Measurements from ENCODE around the gene TRIM54. TPM values are rescaled to one million over a fixed set of nuclear protein-coding genes. Genes with fewer than 3 reads are reported as not detected.
A peak's percentile ranks its signal among the peaks of the same experiment; 100 is the strongest.
"Not testable (repeated sequence)": the region's sequence is repeated elsewhere in the genome, so short reads cannot be mapped to it uniquely, and the experiment has no call there.

The TRIM54 gene
- total and polyA plus RNA-seq, 9 of the 15 experiments (the other 6 are each of a cell fraction or from before 2014, with no cell fraction given) = not detected

DNA sequence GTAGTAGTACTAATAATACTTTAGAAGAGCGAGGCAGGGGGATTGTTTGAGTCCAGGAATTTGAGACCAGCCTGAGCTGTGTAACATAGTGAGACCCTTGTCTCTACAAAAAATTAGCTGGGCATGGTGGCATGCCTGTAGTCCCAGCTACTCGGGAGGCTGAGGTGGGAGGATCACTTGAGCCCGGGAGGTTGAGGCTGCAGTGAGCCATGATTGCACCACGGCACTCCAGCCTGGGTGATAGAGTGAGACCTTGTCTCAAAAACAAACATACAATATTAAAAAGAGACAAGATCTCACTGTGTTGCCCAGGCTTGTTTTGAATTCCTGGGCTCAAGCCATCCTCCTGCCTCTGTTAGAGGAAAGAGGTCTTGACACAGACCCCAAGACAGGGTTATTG is 18.4 kb downstream of the TRIM54 start:
- H3K9me1 ChIP-seq (ENCODE audit: control insufficient read depth, insufficient read depth, low read length); H3K79me2 ChIP-seq (ENCODE audit: control insufficient read depth, insufficient read depth, low read length); H4K20me1 ChIP-seq (replicated peaks; ENCODE audit: control insufficient read depth, insufficient read depth, low read length); H3K27ac ChIP-seq (ENCODE audit: extremely low read depth, low read depth, low read length); H3K36me3 ChIP-seq (ENCODE audit: control insufficient read depth, insufficient read depth, low read length); ATAC-seq; H3K4me1 ChIP-seq (replicated peaks in 1 of 2; ENCODE audit: control insufficient read depth in 2 of 2, insufficient read depth in 2 of 2, low read length in 2 of 2); H3K9me3 ChIP-seq (replicated peaks; ENCODE audit: control insufficient read depth, insufficient read depth, low read depth, low read length); in situ Hi-C loops (cut with MboI); BruUV-seq (replicated peaks); CTCF ChIA-PET (ENCODE audit: low intra/inter-chr PET ratio); H3K4me3 ChIP-seq; DNase-seq (ENCODE audit: extremely low read depth in 1 of 4, low spot score in 3 of 4); H3K4me2 ChIP-seq (ENCODE audit: insufficient read depth, low read length); H3K9ac ChIP-seq (ENCODE audit: insufficient read depth in 1 of 2, low read depth in 2 of 2, low read length in 2 of 2); FAIRE-seq; H3K27me3 ChIP-seq (ENCODE audit: control insufficient read depth in 2 of 2, insufficient read depth in 2 of 2, low read length in 2 of 2); H2AFZ ChIP-seq (ENCODE audit: low read depth, low read length): not testable (repeated sequence)
- intact Hi-C loops (cut with micrococcal nuclease) = loop anchor here (5.0 kb wide), 3 partner anchors 72 to 382 kb away; partner anchors contain the start of genes EIF2B4 and SNX17
- peak; percentile 86 for TF ChIP-seq DACH1 (IDR thresholded peaks at IDR 0.05; ENCODE audit: partially characterized antibody)
- WGBS (ENCODE audit: insufficient coverage, low coverage, missing lambda C conversion rate) = 38% methylated on average over 4 of the region's 4 CpGs
- POLR2A ChIA-PET = interaction anchor here (1.1 kb wide), 1 partner anchor 22 kb away, joined by 3 read pairs; the partner anchor contains the start of gene MPV17

- H3K79me2 ChIP-seq (ENCODE audit: control insufficient read depth, insufficient read depth, low read length) = no peaks in the 10 kb centered on the region
- H2AFZ ChIP-seq (ENCODE audit: low read depth, low read length) = peak overlapping the region; percentile 82
- no peak overlapping the region for H3K27ac ChIP-seq (ENCODE audit: extremely low read depth, low read depth, low read length)
- DNase-seq (ENCODE audit: extremely low read depth in 1 of 4, low spot score in 3 of 4) (peak; percentile 69 to 82 (median 75)), ATAC-seq (peak; percentile 87), FAIRE-seq (peak; percentile 87)
- H3K4me1 ChIP-seq (replicated peaks in 1 of 2; ENCODE audit: control insufficient read depth in 2 of 2, insufficient read depth in 2 of 2, low read length in 2 of 2) = peaks cover 0 to 10% of the 10 kb centered on the region in 2 experiments; a peak in 3 of 5 replicates
- no peaks in the 10 kb centered on the region for H3K9me3 ChIP-seq (replicated peaks; ENCODE audit: control insufficient read depth, insufficient read depth, low read depth, low read length)
- peak overlapping the region; percentile 26 for H3K4me3 ChIP-seq
- WGBS (ENCODE audit: insufficient coverage, low coverage, missing lambda C conversion rate) = 7% methylated on average over 25 of the region's 25 CpGs
- peak overlapping the region in 1 of 2 experiments; percentile 74; a peak in 1 of 4 replicates for H3K9ac ChIP-seq (ENCODE audit: insufficient read depth in 1 of 2, low read depth in 2 of 2, low read length in 2 of 2)
- CTCF ChIA-PET (ENCODE audit: low intra/inter-chr PET ratio) = interaction anchor here (0.6 to 2.7 kb wide), 9 partner anchors 23 to 457 kb away, joined by 3 to 23 read pairs (median 7); partner anchors contain the start of gene KHK
- POLR2A ChIA-PET = interaction anchor here (0.6 to 1.7 kb wide), 9 partner anchors 10 to 525 kb away, joined by 3 to 9 read pairs (median 4); no protein-coding TSS in a partner anchor
- peaks cover 3% of the 10 kb centered on the region; the same call in 1 of the 3 replicates for H3K36me3 ChIP-seq (ENCODE audit: control insufficient read depth, insufficient read depth, low read length)
- no peaks in the 10 kb centered on the region for H3K27me3 ChIP-seq (ENCODE audit: control insufficient read depth in 2 of 2, insufficient read depth in 2 of 2, low read length in 2 of 2)
- H3K4me2 ChIP-seq (ENCODE audit: insufficient read depth, low read length) = peak overlapping the region; percentile 62
- no peaks in the 10 kb centered on the region for H4K20me1 ChIP-seq (replicated peaks; ENCODE audit: control insufficient read depth, insufficient read depth, low read length)
- in situ Hi-C loops (cut with MboI) = no loop called here
- BruUV-seq (replicated peaks) = no TSS peak
- no peaks in the 10 kb centered on the region for H3K9me1 ChIP-seq (ENCODE audit: control insufficient read depth, insufficient read depth, low read length)
- intact Hi-C loops (cut with micrococcal nuclease) = loop anchor here (1.0 to 5.0 kb wide), 4 partner anchors 53 to 379 kb away; partner anchors contain the start of genes EIF2B4 and SNX17
- TF ChIP-seq ZNF699 (CRISPR knock-in tag; IDR thresholded peaks at IDR 0.05; ENCODE audit: insufficient replicate concordance) (no peak), CC2D1A (IDR thresholded peaks at IDR 0.05) (peak; percentile 74), BRCA1 (IDR thresholded peaks at IDR 0.05) (no peak), BRCA1 (CRISPR knock-in tag; IDR thresholded peaks at IDR 0.05) (no peak), WHSC1 (IDR thresholded peaks at IDR 0.05; ENCODE audit: low read length) (no peak), FOXK2 (conservative IDR thresholded peaks at IDR 0.05 in 1 of 2, IDR thresholded peaks at IDR 0.05 in 1 of 2; ENCODE audit: low read depth in 2 of 2) (peak; percentile 46 to 61; a peak in 2 of 4 replicates), JUNB (CRISPR knock-in tag; conservative IDR thresholded peaks at IDR 0.05) (no peak), NRF1 (conservative IDR thresholded peaks at IDR 0.05 in 1 of 2, IDR thresholded peaks at IDR 0.05 in 1 of 2) (peak; percentile 36 to 44; a peak in 3 of 4 replicates), XRCC3 (IDR thresholded peaks at IDR 0.05) (no peak)
- TF ChIP-seq, protein P1, sequence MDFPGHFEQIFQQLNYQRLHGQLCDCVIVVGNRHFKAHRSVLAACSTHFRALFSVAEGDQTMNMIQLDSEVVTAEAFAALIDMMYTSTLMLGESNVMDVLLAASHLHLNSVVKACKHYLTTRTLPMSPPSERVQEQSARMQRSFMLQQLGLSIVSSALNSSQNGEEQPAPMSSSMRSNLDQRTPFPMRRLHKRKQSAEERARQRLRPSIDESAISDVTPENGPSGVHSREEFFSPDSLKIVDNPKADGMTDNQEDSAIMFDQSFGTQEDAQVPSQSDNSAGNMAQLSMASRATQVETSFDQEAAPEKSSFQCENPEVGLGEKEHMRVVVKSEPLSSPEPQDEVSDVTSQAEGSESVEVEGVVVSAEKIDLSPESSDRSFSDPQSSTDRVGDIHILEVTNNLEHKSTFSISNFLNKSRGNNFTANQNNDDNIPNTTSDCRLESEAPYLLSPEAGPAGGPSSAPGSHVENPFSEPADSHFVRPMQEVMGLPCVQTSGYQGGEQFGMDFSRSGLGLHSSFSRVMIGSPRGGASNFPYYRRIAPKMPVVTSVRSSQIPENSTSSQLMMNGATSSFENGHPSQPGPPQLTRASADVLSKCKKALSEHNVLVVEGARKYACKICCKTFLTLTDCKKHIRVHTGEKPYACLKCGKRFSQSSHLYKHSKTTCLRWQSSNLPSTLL (IDR thresholded peaks at IDR 0.05) = no peak
- TF ChIP-seq, protein P2, sequence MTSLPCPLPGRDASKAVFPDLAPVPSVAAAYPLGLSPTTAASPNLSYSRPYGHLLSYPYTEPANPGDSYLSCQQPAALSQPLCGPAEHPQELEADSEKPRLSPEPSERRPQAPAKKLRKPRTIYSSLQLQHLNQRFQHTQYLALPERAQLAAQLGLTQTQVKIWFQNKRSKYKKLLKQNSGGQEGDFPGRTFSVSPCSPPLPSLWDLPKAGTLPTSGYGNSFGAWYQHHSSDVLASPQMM (CRISPR knock-in tag; IDR thresholded peaks at IDR 0.05) = no peak
Measured at GRCh38 chr2:27303093-27304025, 21.1 kb downstream of the TRIM54 start.
